ENCODE measurements around the gene HACD2. TPM values are rescaled to one million over a fixed set of nuclear protein-coding genes. Genes with fewer than 3 reads are reported as not detected.

Gene HACD2
- total and polyA plus RNA-seq, 9 of the 15 experiments (the other 6 are each of a cell fraction or from before 2014, with no cell fraction given): 1.3 to 10.5 (median 3.8) TPM

DNA sequence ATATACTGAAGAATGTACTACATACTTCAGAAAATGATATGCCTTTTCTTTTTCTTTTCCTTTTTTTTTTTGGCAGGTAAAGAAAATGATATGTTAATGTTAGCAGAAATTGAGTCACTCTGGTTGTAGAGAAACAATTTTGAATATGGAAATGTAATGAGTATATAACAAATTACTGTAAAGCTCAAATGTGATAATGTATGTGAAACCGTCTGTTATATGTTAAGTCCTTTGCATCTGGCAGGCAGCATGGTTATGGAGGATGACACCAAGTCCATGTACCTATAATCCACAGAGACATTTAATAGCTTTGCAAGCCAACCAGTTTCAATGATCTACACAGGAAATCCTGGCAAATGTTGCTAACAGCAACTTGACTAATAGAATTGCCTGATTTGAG lies 58.4 kb downstream of the HACD2 start:
- no peak overlapping the region for H3K4me3 ChIP-seq
- H3K9ac ChIP-seq (ENCODE audit: insufficient read depth in 1 of 2, low read depth in 2 of 2, low read length in 2 of 2): no peak overlapping the region
- POLR2A ChIA-PET: no interaction called here
- in situ Hi-C loops (cut with MboI) (no loop called here), intact Hi-C loops (cut with micrococcal nuclease) (no loop called here)
- TF ChIP-seq, protein P1, sequence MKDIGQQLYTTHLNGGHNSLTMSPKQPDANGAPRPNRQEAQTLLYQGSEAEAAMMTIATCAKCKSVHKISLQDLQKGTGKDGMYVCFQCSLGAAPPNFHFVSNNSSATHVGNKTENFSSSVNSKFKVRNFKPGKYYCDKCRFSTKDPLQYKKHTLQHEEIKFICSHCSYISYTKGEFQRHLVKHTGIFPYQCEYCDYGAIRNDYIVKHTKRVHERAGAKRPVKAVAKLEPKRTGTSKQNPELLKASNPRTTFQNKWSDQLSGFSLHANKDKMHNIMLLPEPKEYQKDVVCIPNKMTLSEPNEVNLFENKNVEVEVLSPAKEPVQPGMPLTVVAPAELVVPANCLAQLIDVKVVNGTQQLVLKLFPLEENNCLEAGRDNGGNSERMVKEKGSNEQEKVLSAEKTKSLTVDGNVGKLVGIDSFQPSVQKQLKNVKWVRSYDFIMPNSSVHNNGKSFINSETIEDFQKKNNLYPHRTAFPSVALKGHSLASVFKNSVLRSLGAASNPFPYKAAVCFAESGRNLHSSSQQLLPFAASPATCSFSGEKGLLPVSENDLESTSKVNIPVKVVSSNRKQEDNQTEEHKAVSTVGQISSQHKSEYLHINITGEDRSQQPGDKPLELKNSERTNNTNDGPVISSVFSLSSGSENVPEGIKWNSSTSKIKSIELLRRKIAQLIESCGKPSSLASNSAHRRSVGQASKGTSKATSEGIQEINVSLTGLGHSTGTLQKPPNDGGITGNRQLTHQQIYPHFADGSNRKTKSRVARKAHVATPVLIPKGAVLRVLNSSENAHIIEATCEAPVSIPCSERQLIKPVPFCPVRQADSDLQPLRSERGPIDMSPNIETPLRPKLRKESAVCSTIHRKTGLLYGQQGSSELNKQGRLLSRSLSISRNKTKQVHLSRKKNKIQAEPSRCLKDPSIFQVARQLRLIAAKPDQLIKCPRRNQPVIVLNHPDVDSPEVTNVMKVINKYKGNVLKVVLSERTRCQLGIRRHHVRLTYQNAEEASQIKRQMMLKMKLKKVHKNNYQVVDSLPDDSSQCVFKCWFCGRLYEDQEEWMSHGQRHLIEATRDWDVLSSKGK (CRISPR knock-in tag; IDR thresholded peaks at IDR 0.05): no peak
- TF ChIP-seq ZFX (CRISPR knock-in tag; IDR thresholded peaks at IDR 0.05) (no peak), CREM (IDR thresholded peaks at IDR 0.05; ENCODE audit: low read depth) (no peak), MAFG (tag; conservative IDR thresholded peaks at IDR 0.05) (no peak), SAFB2 (IDR thresholded peaks at IDR 0.05; ENCODE audit: borderline replicate concordance, low read depth, low read length, severe bottlenecking) (no peak), ZBED1 (IDR thresholded peaks at IDR 0.05) (no peak), MXI1 (IDR thresholded peaks at IDR 0.05; ENCODE audit: low read depth, low read length) (no peak), TEAD4 (IDR thresholded peaks at IDR 0.05; ENCODE audit: low read length) (no peak), TEAD4 (CRISPR knock-in tag; IDR thresholded peaks at IDR 0.05; ENCODE audit: borderline replicate concordance) (no peak), KLF1 (tag; IDR thresholded peaks at IDR 0.05) (no peak)
- TF ChIP-seq, protein P2, sequence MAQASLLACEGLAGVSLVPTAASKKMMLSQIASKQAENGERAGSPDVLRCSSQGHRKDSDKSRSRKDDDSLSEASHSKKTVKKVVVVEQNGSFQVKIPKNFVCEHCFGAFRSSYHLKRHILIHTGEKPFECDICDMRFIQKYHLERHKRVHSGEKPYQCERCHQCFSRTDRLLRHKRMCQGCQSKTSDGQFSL (CRISPR knock-in tag; IDR thresholded peaks at IDR 0.05): no peak
- TF ChIP-seq, protein P2 (tag; IDR thresholded peaks at IDR 0.05): no peak
- no peaks in the 10 kb centered on the region for H4K20me1 ChIP-seq (replicated peaks; ENCODE audit: control insufficient read depth, insufficient read depth, low read length)
- CTCF ChIA-PET (ENCODE audit: low intra/inter-chr PET ratio): no interaction called here
- no peaks in the 10 kb centered on the region for H3K9me1 ChIP-seq (ENCODE audit: control insufficient read depth, insufficient read depth, low read length)
- no peak overlapping the region for H2AFZ ChIP-seq (ENCODE audit: low read depth, low read length)
- FAIRE-seq (no peak), ATAC-seq (no peak), DNase-seq (ENCODE audit: extremely low read depth in 1 of 4, low spot score in 3 of 4) (no peak)
- BruUV-seq (replicated peaks): no TSS peak
- H3K4me2 ChIP-seq (ENCODE audit: insufficient read depth, low read length): no peak overlapping the region
- no peaks in the 10 kb centered on the region for H3K4me1 ChIP-seq (replicated peaks in 1 of 2; ENCODE audit: control insufficient read depth in 2 of 2, insufficient read depth in 2 of 2, low read length in 2 of 2)
- no peaks in the 10 kb centered on the region for H3K9me3 ChIP-seq (replicated peaks; ENCODE audit: control insufficient read depth, insufficient read depth, low read depth, low read length)
- no peaks in the 10 kb centered on the region for H3K79me2 ChIP-seq (ENCODE audit: control insufficient read depth, insufficient read depth, low read length)
- no peak overlapping the region for H3K27ac ChIP-seq (ENCODE audit: extremely low read depth, low read depth, low read length)
- H3K36me3 ChIP-seq (ENCODE audit: control insufficient read depth, insufficient read depth, low read length): no peaks in the 10 kb centered on the region
- WGBS (ENCODE audit: insufficient coverage, low coverage, missing lambda C conversion rate): 88% methylated on average over 1 of the region's 1 CpG
- H3K27me3 ChIP-seq (ENCODE audit: control insufficient read depth in 2 of 2, insufficient read depth in 2 of 2, low read length in 2 of 2): no peaks in the 10 kb centered on the region
